Mucosa of rectum (tissue), 2 donors: ENCODE measurements around the gene CYP27B1.
A peak's percentile ranks its signal among the peaks of the same experiment; 100 is the strongest.

ENCODE experiments used
- H3K27ac ChIP-seq, 2 donors: one replicate each; pipeline ENCODE4 v1.7.0; 2013; ENCODE audit warnings: inconsistent platforms in 2 of 2, low read depth in 2 of 2, low read length in 2 of 2
- H3K27me3 ChIP-seq, 2 donors: one replicate each; pipeline ENCODE4 v1.7.0; 2013; ENCODE audit warnings: low read length in 2 of 2; ENCODE audit not compliant: control insufficient read depth in 2 of 2, insufficient read depth in 2 of 2
- H3K36me3 ChIP-seq, 2 donors: one replicate each; pipeline ENCODE4 v1.7.0; 2013; ENCODE audit warnings: low read length in 2 of 2; ENCODE audit not compliant: control insufficient read depth in 2 of 2, insufficient read depth in 2 of 2
- H3K4me1 ChIP-seq, 2 donors: one replicate each; pipeline ENCODE4 v1.7.0; 2013; ENCODE audit warnings: low read length in 2 of 2, mild to moderate bottlenecking in 1 of 2; ENCODE audit not compliant: control insufficient read depth in 2 of 2, insufficient read depth in 2 of 2
- H3K4me3 ChIP-seq, 2 donors: one replicate each; pipeline ENCODE4 v1.7.0; 2013; ENCODE audit warnings: low read length in 2 of 2
- H3K9ac ChIP-seq, 2 donors: one replicate each; pipeline ENCODE4 v1.7.0; 2013; ENCODE audit warnings: low read length in 2 of 2, low read depth in 1 of 2, mild to moderate bottlenecking in 1 of 2
- H3K9me3 ChIP-seq, 2 donors: one replicate each; pipeline ENCODE4 v1.7.0; 2013; ENCODE audit warnings: low read length in 2 of 2; ENCODE audit not compliant: control insufficient read depth in 2 of 2
- donor health status: healthy.
- donor health status: Normal muscosa, but diverticular disease.

Gene CYP27B1

DNA sequence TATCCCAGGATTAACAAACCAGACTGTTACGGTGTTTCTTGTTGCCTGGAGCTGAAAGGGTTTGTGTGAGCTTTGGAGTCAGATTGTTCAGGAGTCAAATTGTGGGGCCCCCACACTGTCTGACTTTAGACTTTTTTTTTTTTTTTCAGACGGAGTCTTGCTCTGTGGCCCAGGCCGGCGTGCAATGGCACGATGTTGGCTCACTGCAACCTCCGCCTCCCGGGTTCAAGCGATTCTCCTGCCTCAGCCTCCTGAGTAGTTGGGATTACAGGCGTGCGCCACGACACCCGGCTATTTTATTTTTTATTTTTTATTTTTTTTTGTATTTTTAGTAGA is 16.6 kb upstream of the CYP27B1 start:
- H3K36me3 ChIP-seq: peaks cover 15 to 27% of the 10 kb centered on the region in 2 donors
- H3K4me1 ChIP-seq: peaks cover 9 to 11% of the 10 kb centered on the region in 2 donors
- no peak overlapping the region for H3K27ac ChIP-seq
- H3K27me3 ChIP-seq: no peaks in the 10 kb centered on the region
- no peaks in the 10 kb centered on the region for H3K9me3 ChIP-seq
- peak overlapping the region; percentile 76 to 93 for H3K9ac ChIP-seq
- H3K4me3 ChIP-seq: peak overlapping the region; percentile 94 to 99

GRCh38 chr12:57782608-57783465 is 16.0 kb upstream of the CYP27B1 start, which contains the start of gene TSFM:
TSFM (plus strand) TSS chr12:57782787; CDS start chr12:57782802, 15 bp downstream.
- Histone ChIP-seq H3K9ac (peak within 1 kb of the TSS; percentile 76 to 93), H3K4me1 (peaks cover 9 to 11% of the 10 kb centered on the region in 2 donors), H3K27me3 (no peaks in the 10 kb centered on the region), H3K27ac (peak within 1 kb of the TSS; percentile 27 to 75), H3K36me3 (peaks cover 15 to 27% of the 10 kb centered on the region in 2 donors), H3K9me3 (no peaks in the 10 kb centered on the region), H3K4me3 (peak within 1 kb of the TSS; percentile 94 to 99)

GRCh38 chr12:57782243-57782607 is 15.3 kb upstream of the CYP27B1 start:
- H3K4me3 ChIP-seq: peak overlapping the region in 1 of 2 donors; percentile 99
- no peak overlapping the region for H3K27ac ChIP-seq

DNA sequence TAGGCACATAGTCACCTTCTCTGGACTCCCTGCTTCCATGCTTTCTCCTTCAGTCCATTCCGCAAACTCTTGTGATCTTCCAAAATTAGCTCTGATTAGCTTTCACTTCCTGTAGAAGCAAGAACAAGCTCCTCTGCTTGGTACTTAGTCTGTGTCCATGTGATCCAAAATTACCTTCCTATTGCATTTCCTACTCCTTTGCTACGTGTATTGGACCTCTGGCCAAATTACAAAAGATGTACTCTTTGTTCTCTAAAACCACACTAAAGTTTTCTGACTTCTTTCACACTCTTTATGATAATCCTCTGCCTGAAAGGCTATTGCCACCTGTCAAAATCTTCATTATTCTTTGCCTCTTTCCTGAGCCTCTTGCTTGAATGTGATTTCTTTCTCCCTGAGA is 14.9 kb upstream of the CYP27B1 start:
- H3K36me3 ChIP-seq: peaks cover 9 to 19% of the 10 kb centered on the region in 2 donors
- no peaks in the 10 kb centered on the region for H3K27me3 ChIP-seq
- peaks cover 9 to 11% of the 10 kb centered on the region in 2 donors for H3K4me1 ChIP-seq
- H3K9me3 ChIP-seq: no peaks in the 10 kb centered on the region
- H3K4me3 ChIP-seq: no peak overlapping the region
- no peak overlapping the region for H3K27ac ChIP-seq
- no peak overlapping the region for H3K9ac ChIP-seq

More at GRCh38 chr12:57782243-57782607, 15.3 kb upstream of the CYP27B1 start:
- Histone ChIP-seq H3K9me3 (no peaks in the 10 kb centered on the region), H3K4me1 (peaks cover 9 to 11% of the 10 kb centered on the region in 2 donors), H3K36me3 (peaks cover 13 to 24% of the 10 kb centered on the region in 2 donors), H3K9ac (peak overlapping the region in 1 of 2 donors; percentile 76), H3K27me3 (no peaks in the 10 kb centered on the region)

- Histone ChIP-seq H3K4me1 (peaks cover 9 to 11% of the 10 kb centered on the region in 2 donors), H3K27ac (no peak overlapping the region), H3K27me3 (no peaks in the 10 kb centered on the region), H3K9me3 (no peaks in the 10 kb centered on the region), H3K36me3 (peaks cover 3 to 15% of the 10 kb centered on the region in 2 donors), H3K4me3 (no peak overlapping the region), H3K9ac (no peak overlapping the region)
Measured at GRCh38 chr12:57781244-57781643, 14.4 kb upstream of the CYP27B1 start.

DNA sequence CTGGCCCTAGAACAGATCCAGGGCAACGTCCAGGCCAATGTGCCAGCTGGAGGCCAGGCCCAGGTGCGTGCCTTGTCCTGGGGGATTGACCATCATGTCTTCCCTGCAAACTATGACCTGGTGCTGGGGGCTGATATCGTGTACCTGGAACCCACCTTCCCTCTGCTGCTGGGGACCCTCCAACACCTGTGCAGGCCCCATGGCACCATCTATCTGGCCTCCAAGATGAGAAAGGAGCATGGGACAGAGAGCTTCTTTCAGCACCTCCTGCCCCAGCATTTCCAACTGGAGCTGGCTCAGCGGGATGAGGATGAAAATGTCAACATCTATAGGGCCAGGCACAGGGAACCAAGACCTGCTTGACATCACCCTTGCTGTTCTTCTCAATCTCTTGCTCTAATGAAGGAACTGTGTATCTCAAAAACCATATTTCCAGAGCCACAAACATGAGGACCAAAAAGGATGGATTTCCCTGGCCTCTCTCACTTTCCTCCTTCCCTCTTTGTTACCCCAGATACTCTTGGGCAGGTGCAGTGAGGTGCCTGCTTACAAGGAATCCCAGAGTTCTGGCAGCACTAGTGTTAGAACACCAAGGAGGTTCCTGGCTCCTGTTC is 13.5 kb upstream of the CYP27B1 start:
- Histone ChIP-seq H3K9ac (no peak overlapping the region), H3K27ac (no peak overlapping the region), H3K36me3 (peaks cover 0 to 7% of the 10 kb centered on the region in 2 donors), H3K9me3 (no peaks in the 10 kb centered on the region), H3K4me1 (peaks cover 9 to 11% of the 10 kb centered on the region in 2 donors), H3K4me3 (no peak overlapping the region), H3K27me3 (no peaks in the 10 kb centered on the region)

GRCh38 chr12:57779736-57780135 is 12.9 kb upstream of the CYP27B1 start:
- H3K4me1 ChIP-seq: peaks cover 9 to 11% of the 10 kb centered on the region in 2 donors
- no peak overlapping the region for H3K9ac ChIP-seq
- H3K4me3 ChIP-seq: no peak overlapping the region
- H3K27me3 ChIP-seq: no peaks in the 10 kb centered on the region
- H3K36me3 ChIP-seq: peaks cover 0 to 7% of the 10 kb centered on the region in 2 donors
- no peak overlapping the region for H3K27ac ChIP-seq
- no peaks in the 10 kb centered on the region for H3K9me3 ChIP-seq

- Histone ChIP-seq H3K9me3 (no peaks in the 10 kb centered on the region), H3K4me3 (no peak overlapping the region), H3K9ac (no peak overlapping the region), H3K4me1 (peaks cover 1 to 7% of the 10 kb centered on the region in 2 donors), H3K36me3 (peaks cover 0 to 7% of the 10 kb centered on the region in 2 donors), H3K27me3 (no peaks in the 10 kb centered on the region), H3K27ac (no peak overlapping the region)
Measured at GRCh38 chr12:57777911-57778310, 11.0 kb upstream of the CYP27B1 start.

- Histone ChIP-seq H3K27ac (no peak overlapping the region), H3K4me1 (peaks cover 4 to 9% of the 10 kb centered on the region in 2 donors), H3K9ac (no peak overlapping the region), H3K36me3 (peaks cover 0 to 7% of the 10 kb centered on the region in 2 donors), H3K4me3 (no peak overlapping the region), H3K27me3 (no peaks in the 10 kb centered on the region), H3K9me3 (no peaks in the 10 kb centered on the region)
Measured at GRCh38 chr12:57777367-57777766, 10.5 kb upstream of the CYP27B1 start.

DNA sequence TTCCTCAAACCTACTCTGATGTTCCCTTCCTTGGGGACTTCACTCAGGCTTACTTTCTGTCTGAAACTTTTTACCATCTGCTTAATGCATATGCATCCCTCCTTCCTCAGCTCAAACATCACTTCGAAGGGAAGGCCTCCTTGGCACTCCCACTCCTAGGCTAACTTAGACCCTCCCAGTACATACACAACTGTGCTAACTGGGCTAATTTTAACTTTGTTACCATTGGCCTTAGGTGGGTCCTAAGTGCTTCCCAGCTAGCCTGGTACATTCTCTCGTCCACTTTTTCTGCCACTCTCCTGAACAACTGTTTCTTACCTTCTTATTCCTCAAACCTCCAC is 9.3 kb upstream of the CYP27B1 start:
- peaks cover 12 to 14% of the 10 kb centered on the region in 2 donors for H3K4me1 ChIP-seq
- no peak overlapping the region for H3K27ac ChIP-seq
- H3K9ac ChIP-seq: no peak overlapping the region
- no peaks in the 10 kb centered on the region for H3K9me3 ChIP-seq
- H3K4me3 ChIP-seq: no peak overlapping the region
- H3K36me3 ChIP-seq: peaks cover 0 to 7% of the 10 kb centered on the region in 2 donors
- no peaks in the 10 kb centered on the region for H3K27me3 ChIP-seq
